Measurements from ENCODE around the gene PDE6B.
"Not testable (repeated sequence)": the region's sequence is repeated elsewhere in the genome, so short reads cannot be mapped to it uniquely, and the experiment has no call there.

Gene PDE6B

GRCh38 chr4:635066-635835, 9.9 kb downstream of the PDE6B start:
- in situ Hi-C loops (cut with MboI; ENCODE audit: low sequenced_read_pairs): not testable (repeated sequence)

GRCh38 chr4:635851-636627, 10.7 kb downstream of the PDE6B start:
- in situ Hi-C loops (cut with MboI; ENCODE audit: low sequenced_read_pairs): no loop called here

DNA sequence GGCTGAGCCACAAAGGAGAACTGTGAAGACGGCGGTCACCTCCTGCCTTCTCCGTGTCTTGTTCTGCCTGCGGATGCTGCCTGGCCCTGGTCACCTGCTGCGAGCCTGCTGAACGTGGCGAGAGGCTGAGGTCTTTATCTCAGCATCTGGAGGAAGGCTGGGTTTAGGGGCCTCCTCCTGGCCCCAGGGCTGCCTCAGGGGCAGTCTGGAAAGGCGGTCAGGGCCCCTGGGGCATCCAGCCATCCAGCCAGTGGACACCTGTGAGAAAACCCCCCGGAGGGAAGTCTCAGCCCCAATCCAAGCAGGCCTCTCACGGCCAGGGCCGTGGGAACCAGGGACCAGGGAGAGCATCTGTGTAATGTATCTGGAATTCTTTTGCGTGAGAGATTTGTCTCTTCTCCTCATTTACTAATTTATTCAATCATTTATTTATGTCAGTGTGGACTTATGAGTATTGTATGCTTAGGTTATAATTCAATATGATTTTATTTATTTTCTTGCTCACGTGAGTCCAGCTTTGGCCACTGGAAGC, 11.3 kb downstream of the PDE6B start:
- in situ Hi-C loops (cut with MboI; ENCODE audit: low sequenced_read_pairs): no loop called here

DNA sequence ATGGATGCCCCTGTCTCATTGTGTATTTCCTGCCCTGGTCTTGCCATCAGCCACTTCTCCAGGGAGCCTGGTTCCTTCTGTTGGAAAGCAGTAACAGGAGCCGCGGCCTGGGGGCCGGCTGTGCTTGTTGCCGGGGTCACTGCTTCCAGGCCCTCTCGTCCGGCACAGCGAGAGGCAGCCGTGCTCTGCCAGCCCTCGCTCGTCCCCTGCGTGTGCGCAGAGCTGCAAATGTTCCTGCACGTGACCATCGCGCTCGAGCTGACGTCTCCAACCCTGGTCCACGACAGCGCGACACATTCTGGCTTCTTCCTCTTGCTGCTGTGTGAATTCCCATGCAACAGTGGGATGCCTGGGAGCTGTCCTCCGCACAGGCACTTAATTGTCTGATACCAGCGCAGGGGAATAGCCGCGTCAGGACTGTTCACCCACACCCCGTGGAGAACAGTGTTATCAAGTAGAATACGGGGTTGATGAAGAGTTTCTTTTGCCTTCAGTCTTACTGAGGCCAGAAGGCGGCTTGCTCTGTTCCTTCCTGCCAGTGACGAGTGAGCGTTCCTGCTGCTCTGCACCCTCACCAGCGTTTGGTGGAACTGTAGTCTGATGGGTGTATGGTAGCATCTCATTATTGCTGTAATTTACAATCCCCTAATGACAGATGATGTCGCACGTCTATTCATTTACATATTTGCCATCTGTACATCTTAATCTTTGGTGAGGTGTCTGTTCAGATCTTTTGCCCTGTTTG, 12.3 kb downstream of the PDE6B start:
- in situ Hi-C loops (cut with MboI; ENCODE audit: low sequenced_read_pairs): no loop called here

DNA sequence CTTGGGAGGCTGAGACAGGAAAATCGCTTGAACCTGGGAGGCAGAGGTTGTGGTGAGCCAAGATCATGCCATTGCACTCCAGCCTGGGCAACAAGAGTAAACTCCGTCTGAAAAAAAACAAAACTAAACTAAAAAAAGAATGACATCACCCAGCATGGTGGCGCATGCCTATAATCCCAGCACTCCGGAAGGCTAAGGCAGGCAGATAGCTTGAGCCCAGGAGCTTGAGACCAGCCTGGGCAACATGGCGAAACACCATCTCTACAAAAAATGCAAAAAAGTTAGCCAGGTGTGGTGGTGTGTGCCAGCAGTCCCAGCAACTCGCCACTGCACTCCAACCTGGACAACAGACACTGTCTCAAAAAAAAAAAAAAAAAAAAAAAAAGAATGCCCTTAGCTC, 17.0 kb downstream of the PDE6B start:
- in situ Hi-C loops (cut with MboI; ENCODE audit: low sequenced_read_pairs): not testable (repeated sequence)

GRCh38 chr4:646460-646859, 21.1 kb downstream of the PDE6B start:
- in situ Hi-C loops (cut with MboI; ENCODE audit: low sequenced_read_pairs): no loop called here

GRCh38 chr4:647481-647880, 22.1 kb downstream of the PDE6B start:
- in situ Hi-C loops (cut with MboI; ENCODE audit: low sequenced_read_pairs): no loop called here

- in situ Hi-C loops (cut with MboI; ENCODE audit: low sequenced_read_pairs): no loop called here
Measured at GRCh38 chr4:648579-649292, 23.4 kb downstream of the PDE6B start.

DNA sequence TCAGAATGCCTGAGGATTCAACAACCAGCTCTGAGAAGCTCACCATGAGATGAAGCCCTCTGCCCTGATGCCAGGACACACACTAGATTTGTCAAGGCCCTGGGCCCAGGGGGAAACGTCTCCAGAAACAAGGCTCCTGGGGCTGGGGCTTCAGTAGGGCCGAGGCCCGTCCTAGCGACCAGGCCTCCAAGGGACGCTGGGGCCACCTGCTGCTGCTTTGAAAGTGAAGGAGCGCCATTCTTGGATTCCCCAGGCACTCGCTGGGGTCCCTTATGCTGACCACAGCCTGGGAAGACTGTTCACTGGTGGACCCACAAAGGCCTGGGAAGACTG, 23.9 kb downstream of the PDE6B start:
- in situ Hi-C loops (cut with MboI; ENCODE audit: low sequenced_read_pairs): no loop called here

DNA sequence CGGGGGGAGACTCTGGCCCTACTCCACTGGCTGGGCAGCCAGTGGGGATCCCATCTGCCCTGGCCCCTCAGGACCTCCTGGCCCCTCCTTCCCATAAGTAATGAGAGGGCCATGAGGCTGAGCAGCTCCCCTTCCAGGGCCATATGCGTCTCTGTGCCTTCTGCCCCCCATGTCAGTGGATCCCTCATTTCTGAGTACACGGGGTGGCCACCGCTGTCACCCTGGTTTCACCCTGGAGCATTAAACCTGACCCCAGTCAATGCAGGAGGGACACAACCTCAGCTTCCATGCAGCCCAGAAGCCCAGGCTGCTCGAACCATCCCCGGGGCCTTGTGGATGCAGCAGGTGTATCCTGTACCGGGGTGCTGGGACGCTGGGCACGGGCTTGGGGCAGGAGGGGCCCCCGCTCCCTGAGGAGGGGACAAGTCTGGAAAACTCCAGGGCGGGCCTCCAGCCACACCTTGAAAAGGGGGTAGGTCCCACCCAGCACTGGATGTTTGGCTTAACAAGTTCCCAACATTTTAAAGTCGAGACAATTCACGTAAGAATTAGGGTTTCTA, 24.5 kb downstream of the PDE6B start:
- in situ Hi-C loops (cut with MboI; ENCODE audit: low sequenced_read_pairs): no loop called here

DNA sequence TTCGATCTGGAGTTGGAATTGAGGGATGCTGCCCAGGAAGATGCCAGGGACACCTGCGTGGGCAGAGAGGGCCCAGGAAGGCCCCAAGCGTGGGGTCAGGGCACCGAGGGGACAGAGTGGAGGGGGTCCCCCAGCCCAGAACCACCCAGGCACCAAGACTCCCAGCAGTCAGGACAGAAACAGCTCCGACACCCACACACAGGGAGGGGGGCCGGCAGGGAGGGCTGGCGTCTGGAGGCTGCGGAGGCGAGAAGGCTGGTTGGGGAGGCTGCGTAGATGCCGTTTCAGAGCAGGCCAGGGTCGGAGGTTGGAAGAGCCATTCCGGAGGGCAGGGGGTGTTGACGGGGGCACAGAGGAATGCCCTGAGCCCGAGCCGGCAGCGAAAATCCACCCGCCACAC, 25.1 kb downstream of the PDE6B start:
- in situ Hi-C loops (cut with MboI; ENCODE audit: low sequenced_read_pairs): no loop called here

DNA sequence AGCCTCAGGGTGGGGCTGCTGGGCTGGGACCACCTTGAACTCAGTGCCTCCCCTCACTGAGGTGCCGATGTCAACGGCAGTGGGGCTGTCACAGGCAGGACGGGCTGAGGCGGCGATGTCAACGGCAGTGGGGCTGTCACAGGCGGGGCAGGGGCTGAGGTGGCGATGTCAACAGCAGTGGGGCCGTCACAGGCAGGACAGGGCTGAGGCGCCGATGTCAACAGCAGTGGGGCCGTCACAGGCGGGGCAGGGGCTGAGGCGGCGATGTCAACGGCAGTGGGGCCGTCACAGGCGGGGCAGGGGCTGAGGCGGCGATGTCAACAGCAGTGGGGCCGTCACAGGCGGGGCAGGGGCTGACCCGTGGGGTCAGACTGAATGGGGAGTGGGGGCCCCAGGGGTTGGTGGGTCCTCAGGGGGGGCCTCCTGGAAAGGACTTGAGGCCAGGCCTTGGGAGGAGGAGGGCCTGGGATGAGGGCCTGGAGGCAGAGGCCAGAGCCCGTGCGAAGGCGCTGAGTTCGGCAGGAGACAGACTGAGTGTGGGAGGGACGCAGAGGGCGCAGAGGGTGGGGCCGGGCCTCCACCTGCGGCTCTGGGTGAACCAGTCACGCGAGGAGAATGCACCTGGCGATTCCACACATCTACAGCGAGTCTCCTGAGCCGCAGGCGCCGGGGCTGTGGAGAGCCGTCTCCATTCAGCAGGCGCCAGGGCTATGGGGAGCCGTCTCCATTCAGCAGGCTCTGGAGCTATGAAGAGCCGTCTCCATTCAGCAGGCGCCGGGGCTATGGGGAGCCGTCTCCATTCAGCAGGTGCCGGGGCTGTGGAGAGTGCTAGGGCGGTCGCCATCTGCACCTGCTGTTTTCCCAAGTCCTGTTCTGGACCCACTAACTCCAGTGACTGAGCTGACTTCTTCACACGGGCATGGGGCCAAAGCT, 25.8 kb downstream of the PDE6B start:
- in situ Hi-C loops (cut with MboI; ENCODE audit: low sequenced_read_pairs): no loop called here

DNA sequence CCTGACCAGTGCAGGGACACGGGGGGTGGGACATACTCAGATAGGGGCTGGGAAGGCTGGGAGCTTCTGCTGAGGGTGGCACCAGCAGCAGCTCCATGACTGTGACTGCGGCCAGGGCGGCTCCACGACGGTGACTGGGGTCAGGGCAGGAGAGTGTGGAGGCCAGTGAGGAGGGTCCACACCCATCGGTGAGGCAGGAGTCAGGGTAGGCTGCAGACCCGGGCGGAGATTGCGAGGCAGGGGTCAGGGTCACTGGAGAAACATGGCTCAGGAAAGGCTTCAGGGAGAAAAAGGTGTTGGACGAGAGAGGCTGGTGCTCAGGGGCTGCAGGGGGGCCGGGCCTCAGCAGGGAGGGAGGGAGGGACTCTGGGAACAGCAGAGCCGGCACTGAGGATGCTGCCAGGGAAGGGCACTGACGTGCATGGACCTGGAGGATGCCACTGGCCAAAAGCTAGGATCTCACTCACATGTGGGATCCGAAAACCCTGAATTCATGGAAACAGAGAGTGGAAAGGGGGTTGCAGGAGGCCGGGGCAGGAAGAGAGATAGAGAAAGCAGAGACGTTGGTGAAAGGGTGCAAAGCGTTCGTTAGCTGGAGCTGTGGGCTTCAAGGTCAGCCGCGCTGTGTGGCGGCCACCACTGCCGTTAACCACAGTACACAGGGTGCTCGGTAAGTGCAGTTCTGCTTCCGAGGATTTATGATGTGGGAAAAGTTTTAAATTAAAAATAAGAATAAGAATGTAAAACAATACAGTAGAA, 26.7 kb downstream of the PDE6B start:
- in situ Hi-C loops (cut with MboI; ENCODE audit: low sequenced_read_pairs): no loop called here

DNA sequence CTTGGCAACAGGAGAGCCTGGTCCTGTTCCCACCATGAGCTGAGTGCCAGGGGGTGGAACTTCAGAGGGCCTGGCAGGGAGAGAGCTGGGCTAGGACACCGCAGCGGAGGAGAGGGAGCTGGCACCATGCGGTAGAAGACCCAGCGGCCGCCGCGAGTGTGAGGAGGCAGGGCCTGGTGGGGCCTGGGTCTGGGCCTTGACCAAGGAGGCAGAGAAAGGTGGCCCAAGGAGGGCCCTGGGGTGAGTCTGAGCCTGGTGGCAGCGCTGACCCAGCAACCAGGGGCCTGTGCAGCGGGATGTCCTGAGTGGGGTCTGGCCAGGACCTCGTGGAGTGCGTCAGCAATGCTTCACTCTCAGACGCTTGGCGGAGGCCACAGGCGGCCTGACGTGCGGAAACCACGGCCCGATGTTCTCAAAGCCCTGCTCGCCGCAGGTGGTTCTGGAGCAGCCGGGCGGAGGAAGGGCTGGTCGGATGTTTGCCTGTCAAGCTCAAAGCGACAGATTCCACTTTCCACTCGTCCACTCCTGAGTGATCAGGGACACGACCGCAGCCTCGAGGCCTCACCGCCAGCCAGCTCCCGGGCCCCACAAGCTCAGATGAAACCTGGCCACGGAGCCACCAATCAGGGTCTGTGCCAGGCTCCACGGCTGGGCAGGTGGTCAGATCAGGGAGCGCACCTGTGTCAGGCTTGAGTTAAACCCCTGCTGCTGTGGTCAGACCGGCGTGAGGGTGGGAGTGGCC, 27.9 kb downstream of the PDE6B start:
- in situ Hi-C loops (cut with MboI; ENCODE audit: low sequenced_read_pairs): no loop called here

DNA sequence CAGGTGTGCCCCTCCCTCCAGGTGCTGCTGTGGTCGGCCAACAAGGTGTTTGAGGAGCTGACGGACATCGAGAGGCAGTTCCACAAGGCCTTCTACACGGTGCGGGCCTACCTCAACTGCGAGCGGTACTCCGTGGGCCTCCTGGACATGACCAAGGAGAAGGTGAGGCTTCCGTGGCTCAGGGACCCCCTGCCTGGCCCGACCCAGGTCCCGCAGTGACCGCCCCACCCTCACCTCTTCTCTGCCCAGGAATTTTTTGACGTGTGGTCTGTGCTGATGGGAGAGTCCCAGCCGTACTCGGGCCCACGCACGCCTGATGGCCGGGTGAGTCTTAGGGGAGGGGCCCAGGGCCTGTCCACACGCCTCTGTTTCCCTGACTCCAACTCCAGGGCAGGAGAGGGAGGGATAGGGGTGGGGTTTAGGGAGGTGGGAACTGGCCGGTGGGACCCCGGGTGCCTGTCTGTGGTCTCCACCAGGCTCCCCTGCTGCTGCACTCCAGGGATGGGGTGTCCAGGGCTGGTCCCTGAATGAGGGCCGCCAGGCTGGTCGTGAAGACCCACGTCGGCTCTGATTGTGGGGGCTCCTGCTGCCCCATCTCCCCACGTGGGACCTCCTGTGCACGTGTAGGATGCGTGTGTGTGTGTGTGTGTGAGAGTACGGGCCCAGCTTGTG, 28.6 kb downstream of the PDE6B start:
- in situ Hi-C loops (cut with MboI; ENCODE audit: low sequenced_read_pairs): no loop called here

GRCh38 chr4:654503-654845, 29.1 kb downstream of the PDE6B start:
- in situ Hi-C loops (cut with MboI; ENCODE audit: low sequenced_read_pairs): no loop called here

DNA sequence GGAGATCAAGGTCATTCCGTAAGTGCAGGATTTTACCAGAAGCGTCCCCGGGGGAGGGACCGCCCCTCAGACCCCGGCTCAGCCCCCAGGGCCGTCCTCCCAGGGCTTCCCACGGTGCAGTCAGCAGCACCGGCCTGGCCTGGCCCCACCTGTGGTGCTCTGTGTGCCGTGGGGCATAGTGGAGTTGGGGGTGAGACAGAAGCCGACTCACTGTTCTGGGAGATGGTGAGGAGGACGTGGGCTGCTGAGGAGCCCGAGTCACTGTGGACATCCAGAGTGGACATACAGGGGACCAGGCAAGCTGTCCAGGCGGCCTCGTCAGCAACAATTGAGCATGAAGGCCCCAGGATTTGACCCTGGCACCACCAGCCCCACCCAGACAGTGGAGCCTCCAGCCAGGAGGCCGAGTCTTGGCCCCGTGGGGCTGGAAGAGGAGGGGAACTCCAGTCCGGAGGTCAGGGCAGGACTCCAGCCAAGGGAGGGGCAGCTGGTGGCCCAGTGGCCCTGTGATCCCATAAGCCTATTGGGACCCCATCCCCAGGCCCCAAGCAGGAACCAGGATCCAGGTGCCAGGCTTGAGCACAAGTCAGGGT, 29.6 kb downstream of the PDE6B start:
- in situ Hi-C loops (cut with MboI; ENCODE audit: low sequenced_read_pairs): no loop called here

All from HL-60/S4 (cell line).